ENCODE measurements around the gene SCP2. TPM values are rescaled to one million over a fixed set of nuclear protein-coding genes. Genes with fewer than 3 reads are reported as not detected.

Gene SCP2
- total RNA-seq, 2 experiments from 2014 or later: 78.1 to 81.1 TPM

- ChIA-PET POLR2A (no interaction called here), CTCF (no interaction called here)
- Mint-ChIP-seq H3K27me3 (peaks cover 15% of the 10 kb centered on the region), H3K4me1 (ENCODE audit: low read depth) (peaks cover 4% of the 10 kb centered on the region), H3K27ac (no peak overlapping the region), H3K4me3 (no peak overlapping the region), H3K36me3 (no peaks in the 10 kb centered on the region), H3K9me3 (no peaks in the 10 kb centered on the region)
- no peak for DNase-seq
- intact Hi-C loops (cut with micrococcal nuclease): no loop called here
Observed at GRCh38 chr1:53067886-53068285, 140.8 kb downstream of the SCP2 start.

DNA sequence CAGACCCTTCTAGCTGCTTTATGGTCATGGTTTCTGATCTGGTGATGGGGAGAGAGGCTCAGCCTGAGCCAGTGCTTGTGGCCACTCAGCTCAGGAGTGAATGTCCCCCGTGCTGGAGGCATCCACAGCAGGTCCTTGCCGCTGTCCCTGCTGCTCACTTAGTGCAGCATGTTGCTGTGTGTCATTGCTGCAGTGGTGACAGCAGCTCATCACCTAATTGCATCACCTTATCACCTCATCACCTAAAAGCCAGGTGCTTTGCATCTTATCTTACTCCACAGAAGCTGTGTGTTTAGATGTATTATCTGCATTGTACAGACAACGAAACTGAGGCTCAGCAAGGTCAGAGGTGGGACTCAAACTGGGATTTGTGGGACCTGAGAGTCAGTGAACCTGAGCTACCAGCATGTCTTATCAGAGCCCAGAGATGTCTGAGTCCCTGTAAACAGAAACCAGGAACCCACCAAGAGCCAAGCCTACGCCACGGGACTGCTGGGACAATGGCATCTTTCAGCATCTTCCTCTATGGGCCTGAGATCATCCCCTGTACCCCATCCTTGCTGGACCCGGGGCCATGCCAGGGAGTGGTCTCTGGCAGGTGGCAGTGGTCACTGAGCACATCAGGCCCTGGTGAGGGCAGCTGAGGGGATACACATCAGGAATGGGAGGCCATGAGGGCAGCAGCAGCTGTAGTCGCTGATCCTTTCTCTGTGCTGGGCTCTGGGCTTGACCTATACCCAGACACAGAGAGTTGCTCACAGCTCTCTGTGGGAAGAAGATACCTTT, 141.4 kb downstream of the SCP2 start:
- H3K36me3 Mint-ChIP-seq: no peaks in the 10 kb centered on the region
- DNase-seq: no peak
- intact Hi-C loops (cut with micrococcal nuclease): no loop called here
- H3K4me1 Mint-ChIP-seq (ENCODE audit: low read depth): no peaks in the 10 kb centered on the region
- H3K9me3 Mint-ChIP-seq: no peaks in the 10 kb centered on the region
- POLR2A ChIA-PET: no interaction called here
- H3K27me3 Mint-ChIP-seq: peaks cover 9% of the 10 kb centered on the region
- CTCF ChIA-PET: no interaction called here
- H3K4me3 Mint-ChIP-seq: no peak overlapping the region
- no peak overlapping the region for H3K27ac Mint-ChIP-seq

GRCh38 chr1:53069265-53069662, 142.2 kb downstream of the SCP2 start:
- Mint-ChIP-seq H3K27ac (no peak overlapping the region), H3K9me3 (no peaks in the 10 kb centered on the region), H3K4me3 (no peak overlapping the region), H3K4me1 (ENCODE audit: low read depth) (no peaks in the 10 kb centered on the region), H3K36me3 (no peaks in the 10 kb centered on the region), H3K27me3 (peaks cover 4% of the 10 kb centered on the region)
- intact Hi-C loops (cut with micrococcal nuclease): no loop called here
- POLR2A ChIA-PET: no interaction called here
- CTCF ChIA-PET: no interaction called here
- DNase-seq: no peak

- CTCF ChIA-PET: no interaction called here
- DNase-seq: peak; percentile 4
- Mint-ChIP-seq H3K36me3 (no peaks in the 10 kb centered on the region), H3K27ac (no peak overlapping the region), H3K4me3 (no peak overlapping the region), H3K9me3 (no peaks in the 10 kb centered on the region), H3K4me1 (ENCODE audit: low read depth) (no peaks in the 10 kb centered on the region), H3K27me3 (peaks cover 4% of the 10 kb centered on the region)
- intact Hi-C loops (cut with micrococcal nuclease): no loop called here
- POLR2A ChIA-PET: no interaction called here
Observed at GRCh38 chr1:53069663-53070327, 142.7 kb downstream of the SCP2 start.

GRCh38 chr1:53070621-53071020, 143.5 kb downstream of the SCP2 start:
- Mint-ChIP-seq H3K9me3 (no peaks in the 10 kb centered on the region), H3K27ac (no peak overlapping the region), H3K4me1 (ENCODE audit: low read depth) (no peaks in the 10 kb centered on the region), H3K27me3 (peaks cover 1% of the 10 kb centered on the region), H3K4me3 (no peak overlapping the region), H3K36me3 (no peaks in the 10 kb centered on the region)
- intact Hi-C loops (cut with micrococcal nuclease): no loop called here
- DNase-seq: no peak
- POLR2A ChIA-PET: no interaction called here
- CTCF ChIA-PET: no interaction called here

- no peak overlapping the region for H3K27ac Mint-ChIP-seq
- no peaks in the 10 kb centered on the region for H3K36me3 Mint-ChIP-seq
- H3K9me3 Mint-ChIP-seq: no peaks in the 10 kb centered on the region
- CTCF ChIA-PET: no interaction called here
- H3K4me1 Mint-ChIP-seq (ENCODE audit: low read depth): no peaks in the 10 kb centered on the region
- H3K27me3 Mint-ChIP-seq: no peaks in the 10 kb centered on the region
- no peak overlapping the region for H3K4me3 Mint-ChIP-seq
- POLR2A ChIA-PET: no interaction called here
- no peak for DNase-seq
- intact Hi-C loops (cut with micrococcal nuclease): no loop called here
Observed at GRCh38 chr1:53071167-53071865, 144.2 kb downstream of the SCP2 start.

- DNase-seq: no peak
- Mint-ChIP-seq H3K9me3 (no peaks in the 10 kb centered on the region), H3K4me3 (no peak overlapping the region), H3K4me1 (ENCODE audit: low read depth) (no peaks in the 10 kb centered on the region), H3K36me3 (no peaks in the 10 kb centered on the region), H3K27me3 (no peaks in the 10 kb centered on the region), H3K27ac (no peak overlapping the region)
- CTCF ChIA-PET: no interaction called here
- intact Hi-C loops (cut with micrococcal nuclease): no loop called here
- POLR2A ChIA-PET: no interaction called here
Observed at GRCh38 chr1:53071915-53072314, 144.8 kb downstream of the SCP2 start.

- intact Hi-C loops (cut with micrococcal nuclease): no loop called here
- H3K36me3 Mint-ChIP-seq: no peaks in the 10 kb centered on the region
- ChIA-PET POLR2A (interaction anchor here (0.7 kb wide), 1 partner anchor 240 kb away, joined by 3 read pairs; no protein-coding TSS in a partner anchor), CTCF (no interaction called here)
- no peaks in the 10 kb centered on the region for H3K4me1 Mint-ChIP-seq (ENCODE audit: low read depth)
- H3K9me3 Mint-ChIP-seq: no peaks in the 10 kb centered on the region
- no peak overlapping the region for H3K27ac Mint-ChIP-seq
- H3K4me3 Mint-ChIP-seq: no peak overlapping the region
- no peak for DNase-seq
- H3K27me3 Mint-ChIP-seq: no peaks in the 10 kb centered on the region
Observed at GRCh38 chr1:53073287-53073686, 146.2 kb downstream of the SCP2 start.

GRCh38 chr1:53073868-53074311, 146.8 kb downstream of the SCP2 start:
- intact Hi-C loops (cut with micrococcal nuclease): no loop called here
- POLR2A ChIA-PET: interaction anchor here (0.7 kb wide), 1 partner anchor 240 kb away, joined by 3 read pairs; no protein-coding TSS in a partner anchor
- CTCF ChIA-PET: no interaction called here
- no peak overlapping the region for H3K4me3 Mint-ChIP-seq
- no peaks in the 10 kb centered on the region for H3K9me3 Mint-ChIP-seq
- no peak for DNase-seq
- H3K36me3 Mint-ChIP-seq: no peaks in the 10 kb centered on the region
- H3K4me1 Mint-ChIP-seq (ENCODE audit: low read depth): no peaks in the 10 kb centered on the region
- no peaks in the 10 kb centered on the region for H3K27me3 Mint-ChIP-seq
- no peak overlapping the region for H3K27ac Mint-ChIP-seq

DNA sequence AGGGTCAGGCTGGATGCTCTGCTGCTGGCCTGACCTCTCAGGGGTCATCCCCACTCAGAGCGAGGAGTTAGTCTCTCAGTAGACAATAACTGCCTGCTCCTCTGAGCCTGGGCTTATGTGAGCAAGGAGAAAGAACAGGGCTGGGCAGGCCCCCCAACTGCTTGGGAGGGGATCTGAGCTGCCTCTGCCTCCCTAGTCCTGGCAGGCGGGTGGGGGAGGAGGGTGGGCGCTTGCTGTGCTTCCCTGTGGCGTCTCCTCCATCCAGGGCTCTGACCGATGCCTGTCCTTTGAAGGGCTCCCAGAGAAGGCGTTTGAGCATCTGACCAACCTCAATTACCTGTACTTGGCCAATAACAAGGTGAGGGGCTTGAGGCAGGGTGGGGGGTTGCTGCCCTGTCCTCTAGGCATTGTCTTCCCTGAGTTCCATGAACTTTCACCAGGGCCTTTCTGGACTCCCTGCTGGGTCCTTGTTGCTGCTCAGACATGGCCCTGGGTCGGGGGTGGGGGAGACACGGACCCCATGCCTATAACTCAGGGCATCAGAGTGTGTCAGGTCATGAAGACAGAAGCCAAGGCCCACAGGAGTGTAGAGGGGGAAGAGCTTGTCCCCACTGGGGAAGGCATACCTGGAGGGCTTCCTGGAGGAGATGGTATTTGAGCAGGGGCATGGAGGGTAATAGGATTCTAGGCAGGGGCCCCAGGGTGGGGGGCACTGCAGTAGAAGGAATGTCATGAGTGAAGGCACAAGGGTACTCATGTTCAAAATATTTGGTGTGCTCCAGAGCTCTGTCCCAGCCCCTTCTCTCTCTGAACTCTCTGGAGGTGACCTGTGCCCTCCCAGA, 147.5 kb downstream of the SCP2 start:
- POLR2A ChIA-PET: no interaction called here
- CTCF ChIA-PET: no interaction called here
- intact Hi-C loops (cut with micrococcal nuclease): no loop called here

DNA sequence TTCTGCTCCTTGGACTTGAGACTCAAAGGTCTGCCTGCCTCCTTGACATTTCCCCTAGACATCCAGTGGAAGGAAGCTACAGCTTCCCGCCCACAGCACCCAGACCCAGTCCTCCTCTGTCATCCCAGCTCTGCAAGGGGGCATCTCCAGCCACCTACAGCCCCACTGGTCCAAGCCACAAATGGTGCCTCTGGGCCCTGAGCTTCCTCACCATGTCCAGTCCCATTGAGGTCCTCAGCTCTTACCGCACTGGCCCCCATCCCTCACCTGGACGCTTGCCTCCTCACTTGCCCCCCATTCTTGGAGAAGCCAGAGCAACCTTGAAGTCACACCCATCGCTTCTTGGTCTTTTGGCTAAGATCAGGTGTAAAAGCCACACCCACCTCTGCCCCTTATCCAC, 148.1 kb downstream of the SCP2 start:
- no peaks in the 10 kb centered on the region for H3K9me3 Mint-ChIP-seq
- ChIA-PET CTCF (no interaction called here), POLR2A (no interaction called here)
- no peaks in the 10 kb centered on the region for H3K27me3 Mint-ChIP-seq
- H3K4me3 Mint-ChIP-seq: no peak overlapping the region
- intact Hi-C loops (cut with micrococcal nuclease): no loop called here
- DNase-seq: no peak
- H3K4me1 Mint-ChIP-seq (ENCODE audit: low read depth): no peaks in the 10 kb centered on the region
- H3K36me3 Mint-ChIP-seq: no peaks in the 10 kb centered on the region
- H3K27ac Mint-ChIP-seq: no peak overlapping the region

More for the DNA sequence above, 147.5 kb downstream of the SCP2 start:
- no peaks in the 10 kb centered on the region for H3K4me1 Mint-ChIP-seq (ENCODE audit: low read depth)
- no peaks in the 10 kb centered on the region for H3K27me3 Mint-ChIP-seq
- no peaks in the 10 kb centered on the region for H3K9me3 Mint-ChIP-seq
- no peaks in the 10 kb centered on the region for H3K36me3 Mint-ChIP-seq
- H3K27ac Mint-ChIP-seq: no peak overlapping the region
- no peak for DNase-seq
- no peak overlapping the region for H3K4me3 Mint-ChIP-seq

DNA sequence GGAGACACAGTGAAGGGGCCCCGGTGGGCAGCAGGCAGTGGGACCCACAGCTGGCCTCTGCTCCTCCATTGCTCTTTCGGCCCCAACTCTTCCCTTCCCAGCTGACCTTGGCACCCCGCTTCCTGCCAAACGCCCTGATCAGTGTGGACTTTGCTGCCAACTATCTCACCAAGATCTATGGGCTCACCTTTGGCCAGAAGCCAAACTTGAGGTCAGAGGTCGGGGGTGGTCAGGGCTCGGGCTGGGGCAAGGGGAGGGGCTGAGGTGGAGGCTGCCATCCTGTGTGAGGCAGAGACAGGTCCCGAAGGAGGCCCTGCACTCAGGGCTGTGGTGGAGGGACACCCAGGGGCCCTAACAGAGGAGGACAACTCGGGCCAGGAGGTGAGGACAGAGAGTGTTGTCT, 148.7 kb downstream of the SCP2 start:
- Mint-ChIP-seq H3K4me3 (no peak overlapping the region), H3K9me3 (no peaks in the 10 kb centered on the region), H3K36me3 (no peaks in the 10 kb centered on the region), H3K4me1 (ENCODE audit: low read depth) (no peaks in the 10 kb centered on the region), H3K27ac (no peak overlapping the region), H3K27me3 (no peaks in the 10 kb centered on the region)
- ChIA-PET CTCF (no interaction called here), POLR2A (no interaction called here)
- no peak for DNase-seq
- intact Hi-C loops (cut with micrococcal nuclease): no loop called here

Data from activated CD4-positive, alpha-beta memory T cell treated with anti-CD3 and anti-CD28 coated beads for 36 hours (primary cell).